SJSA1 (cell line): Measurements from ENCODE around the gene INF2. TPM values are rescaled to one million over a fixed set of nuclear protein-coding genes. Genes with fewer than 3 reads are reported as not detected.

Experiments used
- DNase-seq, 2 experiments: peaks; one replicate each; pipeline ENCODE4 v3.0.0-alpha.2; 2015 to 2020; ENCODE audit warnings: low spot score in 2 of 2, low read depth in 1 of 2
- H3K27ac ChIP-seq: fragments of 250-450 bp; sonication (Bioruptor Pico); 2 replicates; pipeline ENCODE4 v1.5.1; 2020; ENCODE audit warnings: mild to moderate bottlenecking, moderate library complexity
- H3K27me3 ChIP-seq: fragments of 250-450 bp; sonication (Bioruptor Pico); replicated peaks from 2 replicates; pipeline ENCODE4 v1.5.1; 2020; ENCODE audit warnings: mild to moderate bottlenecking, moderate library complexity
- H3K36me3 ChIP-seq: fragments of 250-450 bp; sonication (Bioruptor Pico); 2 replicates; pipeline ENCODE4 v1.5.1; 2020; ENCODE audit warnings: mild to moderate bottlenecking
- H3K4me1 ChIP-seq: fragments of 250-450 bp; sonication (Bioruptor Pico); replicated peaks from 2 replicates; pipeline ENCODE4 v1.6.1; 2021; ENCODE audit warnings: mild to moderate bottlenecking
- H3K4me3 ChIP-seq: fragments of 250-450 bp; sonication (Bioruptor Pico); 2 replicates; pipeline ENCODE4 v1.5.1; 2020; ENCODE audit warnings: mild to moderate bottlenecking
- H3K9me3 ChIP-seq: fragments of 250-450 bp; sonication (Bioruptor Pico); replicated peaks from 2 replicates; pipeline ENCODE4 v1.5.1; 2020; ENCODE audit warnings: mild to moderate bottlenecking
- total RNA-seq: library from RNA; depleted of rRNA; stranded (reverse); fragments of >200 nt; shearing (Covaris generic); gene quantifications from 2 replicates; pipeline ENCODE4 v1.2.3, GENCODE V29; 2014

INF2 gene
- total RNA-seq, 1 experiment from 2014 or later, result 37.3 TPM

DNA sequence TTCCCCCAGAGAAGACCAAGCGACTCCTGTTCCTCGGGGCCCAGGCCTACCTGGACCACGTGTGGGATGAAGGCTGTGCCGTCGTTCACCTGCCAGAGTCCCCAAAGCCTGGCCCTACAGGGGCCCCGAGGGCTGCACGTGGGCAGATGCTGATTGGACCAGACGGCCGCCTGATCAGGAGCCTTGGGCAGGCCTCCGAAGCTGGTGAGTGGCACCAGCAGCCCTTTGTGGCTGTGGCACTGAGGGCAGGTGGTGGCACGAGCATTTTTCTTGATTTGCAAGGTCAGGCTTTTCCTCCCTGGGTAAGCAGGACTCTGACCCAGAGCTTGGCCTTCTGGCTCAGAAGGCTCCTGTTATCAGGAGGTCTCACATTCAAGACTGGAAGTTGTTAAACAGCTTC lies 66.2 kb downstream of the INF2 start:
- Histone ChIP-seq H3K27ac (no peak overlapping the region), H3K36me3 (peaks cover 65% of the 10 kb centered on the region), H3K9me3 (peaks cover 5% of the 10 kb centered on the region), H3K27me3 (no peaks in the 10 kb centered on the region), H3K4me3 (no peak overlapping the region), H3K4me1 (peaks cover 14% of the 10 kb centered on the region)
- no peak for DNase-seq

DNA sequence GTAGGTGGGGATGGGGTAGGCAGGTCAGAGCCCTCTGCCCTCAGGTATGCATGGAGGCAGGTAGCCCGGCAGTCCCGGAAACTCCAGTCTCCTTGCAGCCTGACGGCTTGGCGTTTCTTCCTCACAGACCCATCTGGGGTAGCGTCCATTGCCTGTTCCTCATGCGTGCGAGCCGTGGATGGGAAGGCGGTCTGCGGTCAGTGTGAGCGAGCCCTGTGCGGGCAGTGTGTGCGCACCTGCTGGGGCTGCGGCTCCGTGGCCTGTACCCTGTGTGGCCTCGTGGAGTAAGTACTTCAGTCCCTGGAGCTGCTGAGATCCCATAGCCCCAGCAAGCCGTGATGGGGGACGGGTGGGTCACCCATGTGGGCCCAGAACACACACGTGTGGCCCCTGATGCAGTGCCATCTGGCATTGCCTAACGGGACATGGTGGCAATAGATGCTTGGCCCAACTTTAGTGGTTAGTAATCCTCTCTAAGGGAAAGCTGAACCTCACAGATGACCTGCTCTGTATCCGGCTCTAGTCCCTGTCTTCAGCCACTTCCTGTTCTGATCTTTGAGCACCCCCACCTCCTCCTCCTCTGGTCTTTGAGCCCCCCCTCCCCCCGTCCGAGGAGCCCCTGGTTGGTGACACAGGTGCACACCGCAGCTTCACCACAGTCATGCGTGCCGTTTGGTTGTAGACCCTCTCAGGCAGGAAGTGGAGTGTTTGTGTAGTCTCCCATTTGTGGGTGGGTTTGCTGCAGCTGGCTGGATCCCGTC lies 67.2 kb downstream of the INF2 start:
- H3K27ac ChIP-seq, result no peak overlapping the region
- H3K36me3 ChIP-seq, result peaks cover 69% of the 10 kb centered on the region
- H3K4me1 ChIP-seq, result peaks cover 14% of the 10 kb centered on the region
- H3K9me3 ChIP-seq, result peaks cover 5% of the 10 kb centered on the region
- DNase-seq, result no peak
- no peak overlapping the region for H3K4me3 ChIP-seq
- no peaks in the 10 kb centered on the region for H3K27me3 ChIP-seq

DNA sequence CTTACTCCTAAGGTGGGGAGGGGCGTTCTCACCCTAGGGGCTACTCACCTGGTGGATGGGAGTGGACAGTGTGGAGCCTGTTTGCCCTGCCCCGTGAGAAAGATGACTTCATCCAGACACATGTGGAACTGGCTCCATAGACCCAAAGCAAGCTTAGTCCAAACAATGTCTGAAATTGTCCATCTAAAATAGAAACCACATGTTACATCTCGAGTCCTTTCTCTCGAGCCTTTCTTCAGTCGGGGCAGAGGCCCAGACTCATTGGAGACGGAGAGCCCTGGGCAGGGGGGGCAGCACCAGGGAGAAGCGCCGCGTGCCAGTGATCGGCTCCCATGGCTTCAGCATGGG lies 67.8 kb downstream of the INF2 start:
- H3K27ac ChIP-seq, result no peak overlapping the region

GRCh38 chr14:104757681-104758392 lies 68.4 kb downstream of the INF2 start:
- Histone ChIP-seq H3K27ac (no peak overlapping the region), H3K36me3 (peaks cover 78% of the 10 kb centered on the region), H3K9me3 (no peaks in the 10 kb centered on the region), H3K4me1 (peaks cover 7% of the 10 kb centered on the region), H3K27me3 (no peaks in the 10 kb centered on the region), H3K4me3 (no peak overlapping the region)
- DNase-seq, result no peak

More for the DNA sequence above, 67.8 kb downstream of the INF2 start:
- H3K36me3 ChIP-seq, result peaks cover 74% of the 10 kb centered on the region
- H3K4me3 ChIP-seq, result no peak overlapping the region
- DNase-seq, result no peak
- peaks cover under 1% of the 10 kb centered on the region for H3K9me3 ChIP-seq
- H3K4me1 ChIP-seq, result peaks cover 9% of the 10 kb centered on the region
- H3K27me3 ChIP-seq, result no peaks in the 10 kb centered on the region

GRCh38 chr14:104758981-104759969 lies 69.9 kb downstream of the INF2 start:
- Histone ChIP-seq H3K4me3 (no peak overlapping the region), H3K4me1 (peaks cover 3% of the 10 kb centered on the region), H3K27me3 (no peaks in the 10 kb centered on the region), H3K27ac (no peak overlapping the region), H3K9me3 (no peaks in the 10 kb centered on the region), H3K36me3 (peaks cover 68% of the 10 kb centered on the region)
- DNase-seq, result no peak

GRCh38 chr14:104765517-104765916 lies 76.1 kb downstream of the INF2 start:
- H3K4me1 ChIP-seq, result peaks cover 7% of the 10 kb centered on the region
- H3K27me3 ChIP-seq, result no peaks in the 10 kb centered on the region
- no peaks in the 10 kb centered on the region for H3K9me3 ChIP-seq
- peaks cover 31% of the 10 kb centered on the region for H3K36me3 ChIP-seq
- no peak for DNase-seq
- H3K27ac ChIP-seq, result no peak overlapping the region
- H3K4me3 ChIP-seq, result no peak overlapping the region

GRCh38 chr14:104766256-104766862 lies 76.9 kb downstream of the INF2 start:
- Histone ChIP-seq H3K36me3 (peaks cover 38% of the 10 kb centered on the region), H3K27me3 (no peaks in the 10 kb centered on the region), H3K4me1 (peaks cover 7% of the 10 kb centered on the region), H3K4me3 (no peak overlapping the region), H3K9me3 (peaks cover 3% of the 10 kb centered on the region; the same call in 1 of the 2 replicates), H3K27ac (no peak overlapping the region)
- no peak for DNase-seq

GRCh38 chr14:104766863-104767633 lies 77.6 kb downstream of the INF2 start:
- peaks cover 7% of the 10 kb centered on the region for H3K4me1 ChIP-seq
- no peak for DNase-seq
- peaks cover 4% of the 10 kb centered on the region for H3K9me3 ChIP-seq
- no peaks in the 10 kb centered on the region for H3K27me3 ChIP-seq
- H3K36me3 ChIP-seq, result peaks cover 38% of the 10 kb centered on the region
- no peak overlapping the region for H3K4me3 ChIP-seq
- H3K27ac ChIP-seq, result no peak overlapping the region

DNA sequence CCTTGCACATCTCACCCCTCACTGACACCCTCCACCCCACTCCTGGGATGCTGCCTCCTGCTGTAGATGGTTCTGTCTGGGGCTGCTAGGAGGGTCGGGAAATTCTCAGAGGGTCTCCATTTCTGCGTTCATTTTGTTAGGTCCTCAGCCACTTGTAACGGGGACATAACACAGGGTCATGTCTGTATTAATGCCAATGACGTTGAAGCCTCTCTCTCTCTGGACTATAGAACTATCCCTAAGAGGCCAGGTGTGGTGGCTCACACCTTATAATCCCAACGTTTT lies 78.2 kb downstream of the INF2 start:
- Histone ChIP-seq H3K27ac (no peak overlapping the region), H3K36me3 (peaks cover 38% of the 10 kb centered on the region), H3K27me3 (no peaks in the 10 kb centered on the region), H3K4me1 (peaks cover 7% of the 10 kb centered on the region), H3K9me3 (peaks cover 4% of the 10 kb centered on the region), H3K4me3 (no peak overlapping the region)
- no peak for DNase-seq

GRCh38 chr14:104768437-104769323 lies 79.3 kb downstream of the INF2 start:
- peaks cover 4% of the 10 kb centered on the region for H3K9me3 ChIP-seq
- H3K4me1 ChIP-seq, result peaks cover 7% of the 10 kb centered on the region
- H3K27ac ChIP-seq, result no peak overlapping the region
- peaks cover 48% of the 10 kb centered on the region for H3K36me3 ChIP-seq
- H3K4me3 ChIP-seq, result no peak overlapping the region
- DNase-seq, result peak; percentile 60 to 84
- H3K27me3 ChIP-seq, result no peaks in the 10 kb centered on the region

GRCh38 chr14:104769324-104770071 lies 80.1 kb downstream of the INF2 start:
- no peaks in the 10 kb centered on the region for H3K27me3 ChIP-seq
- H3K4me3 ChIP-seq, result no peak overlapping the region
- H3K27ac ChIP-seq, result no peak overlapping the region
- peaks cover 4% of the 10 kb centered on the region for H3K9me3 ChIP-seq
- peaks cover 7% of the 10 kb centered on the region for H3K4me1 ChIP-seq
- H3K36me3 ChIP-seq, result peaks cover 53% of the 10 kb centered on the region
- no peak for DNase-seq
